DMS 273 (cell line): ENCODE data around the gene RARA.

ENCODE experiments used
- DNase-seq: peaks from one replicate; lab custom pipeline; 2025; ENCODE audit not compliant: unreplicated experiment; lab: John Stamatoyannopoulos, UW

Gene RARA

DNA sequence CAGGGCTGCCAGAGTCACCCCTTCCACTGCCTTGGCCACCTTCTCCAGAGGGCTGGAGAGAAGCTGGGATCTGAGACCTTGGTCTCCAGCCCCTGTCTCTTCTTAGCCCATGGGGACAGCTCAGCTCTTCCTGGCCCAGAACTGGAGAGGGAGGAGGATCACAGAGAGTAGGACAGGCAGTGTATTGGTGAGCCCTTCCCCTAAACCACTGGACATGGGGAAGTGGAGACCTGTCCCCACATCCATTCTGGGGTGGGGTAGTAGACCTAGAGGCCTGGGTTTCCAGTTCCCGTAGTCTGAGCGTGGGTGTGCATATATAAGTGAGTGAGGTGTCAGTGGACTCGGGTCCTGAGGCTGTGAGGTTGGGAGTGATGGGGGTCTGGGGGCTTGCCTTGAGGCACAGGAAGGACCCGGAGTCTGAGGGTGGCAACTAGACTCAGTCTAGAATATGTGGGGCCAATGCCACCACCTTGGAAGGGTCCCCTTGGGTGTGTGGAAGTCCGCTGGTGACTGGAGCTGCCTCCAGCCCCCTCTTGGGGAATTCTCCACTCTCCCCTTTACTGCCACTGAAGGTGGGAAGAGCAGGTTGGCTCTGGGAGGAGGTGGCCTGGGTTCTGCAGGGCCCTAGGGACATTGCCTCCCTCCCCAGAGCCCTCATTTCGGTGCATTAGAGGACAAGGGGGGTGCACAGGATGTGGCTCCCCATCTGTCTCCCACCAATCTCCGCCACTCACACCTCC, 35.6 kb downstream of the RARA start:
- no peak for DNase-seq

DNA sequence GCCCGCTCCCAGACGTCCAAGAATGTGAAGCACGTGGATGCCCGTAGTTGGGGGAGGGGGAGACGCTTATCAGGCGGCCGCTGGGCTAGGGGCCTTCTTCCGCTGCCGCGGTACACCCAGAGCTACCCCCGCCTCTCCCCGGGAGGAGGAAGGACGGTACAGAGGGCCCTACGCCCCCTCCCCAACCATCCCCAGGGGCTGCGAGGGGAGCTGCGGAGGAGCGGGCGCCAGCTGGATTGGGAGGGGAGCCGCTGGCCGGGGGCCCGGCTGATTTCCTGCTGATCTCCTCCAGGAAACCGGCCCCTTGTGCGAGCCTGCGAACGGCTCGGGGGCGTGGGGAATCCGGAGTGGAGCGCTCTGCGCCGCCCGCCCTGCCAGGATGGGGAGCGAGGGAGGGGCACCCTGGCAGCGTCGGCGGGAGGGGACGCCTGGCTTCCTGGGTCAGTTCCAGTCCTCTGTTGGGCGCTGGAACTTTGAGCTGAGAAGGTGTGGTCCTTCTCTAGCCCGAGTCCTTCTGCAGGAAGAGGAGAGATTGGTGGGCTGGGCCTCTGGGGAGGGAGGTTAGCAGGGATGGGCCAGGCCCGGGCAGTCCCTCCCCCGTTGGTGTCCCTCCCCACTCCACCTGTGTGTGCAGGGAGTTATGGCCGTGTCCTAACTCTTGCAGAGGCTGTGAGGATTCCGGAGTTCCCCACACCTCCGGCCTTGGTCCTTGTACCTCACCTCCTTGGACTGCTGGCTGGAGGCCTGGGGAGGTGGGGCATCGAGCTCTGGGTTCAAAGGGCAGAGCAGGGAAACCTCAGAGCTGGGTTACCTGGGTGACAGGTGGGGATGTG, 36.4 kb downstream of the RARA start:
- DNase-seq, result peak; percentile 76

DNA sequence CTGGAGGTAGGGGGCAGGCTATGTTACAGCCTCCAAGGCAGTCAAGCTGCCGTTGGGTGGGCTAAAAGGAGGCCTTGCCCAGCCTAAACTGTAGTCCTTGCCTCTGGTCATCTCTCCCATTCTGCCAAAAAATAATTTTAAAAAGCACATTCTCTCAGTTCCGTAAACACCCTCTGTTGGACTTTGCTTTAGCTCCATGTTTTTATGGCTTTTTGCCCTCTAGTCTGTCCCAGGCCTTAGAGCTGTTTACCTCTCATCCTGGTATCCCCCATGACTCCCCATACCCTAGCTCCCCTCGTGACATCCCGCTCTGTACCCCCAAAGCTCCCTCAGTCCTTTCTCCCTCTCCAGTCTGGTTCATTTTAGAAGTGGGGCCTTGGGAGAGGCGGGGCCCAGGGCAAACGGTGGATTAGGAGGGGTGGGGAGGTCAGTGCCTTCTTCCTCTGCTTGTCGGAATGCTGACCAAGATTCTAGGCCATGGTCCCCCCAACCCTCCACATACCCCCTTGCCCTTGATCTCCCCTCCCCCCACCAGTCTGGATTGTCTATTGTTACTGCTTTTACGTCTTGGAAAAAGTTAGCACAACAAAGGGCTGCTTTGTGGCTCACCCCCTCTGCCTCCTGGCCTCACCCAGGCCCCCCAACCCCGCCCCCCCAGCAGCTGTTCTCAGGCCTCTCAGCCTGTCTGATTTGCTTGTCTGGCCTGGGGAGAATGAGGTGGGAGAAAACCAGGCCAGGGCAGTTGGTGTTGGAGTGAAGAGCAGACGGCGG, 37.2 kb downstream of the RARA start:
- DNase-seq, result no peak

DNA sequence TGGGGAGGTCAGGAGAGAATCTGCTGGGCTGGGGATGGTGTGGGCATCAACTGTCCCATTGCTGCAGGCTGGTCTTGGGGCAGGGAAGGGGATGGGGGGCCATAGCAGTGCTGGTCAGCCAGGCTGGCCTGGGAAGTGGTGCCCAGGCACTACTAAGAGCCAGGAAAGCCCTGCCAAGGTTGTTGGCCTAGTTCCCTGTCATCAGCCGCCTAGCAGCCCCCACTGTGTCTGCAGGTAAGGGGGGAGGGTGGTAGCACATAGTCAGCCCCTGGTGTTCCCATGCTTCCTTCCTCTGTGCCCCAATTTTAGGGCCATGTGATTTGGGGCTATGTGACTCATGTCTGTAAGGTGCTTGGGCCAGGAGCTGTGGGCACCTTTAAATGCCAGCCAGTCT, 37.8 kb downstream of the RARA start:
- no peak for DNase-seq

DNA sequence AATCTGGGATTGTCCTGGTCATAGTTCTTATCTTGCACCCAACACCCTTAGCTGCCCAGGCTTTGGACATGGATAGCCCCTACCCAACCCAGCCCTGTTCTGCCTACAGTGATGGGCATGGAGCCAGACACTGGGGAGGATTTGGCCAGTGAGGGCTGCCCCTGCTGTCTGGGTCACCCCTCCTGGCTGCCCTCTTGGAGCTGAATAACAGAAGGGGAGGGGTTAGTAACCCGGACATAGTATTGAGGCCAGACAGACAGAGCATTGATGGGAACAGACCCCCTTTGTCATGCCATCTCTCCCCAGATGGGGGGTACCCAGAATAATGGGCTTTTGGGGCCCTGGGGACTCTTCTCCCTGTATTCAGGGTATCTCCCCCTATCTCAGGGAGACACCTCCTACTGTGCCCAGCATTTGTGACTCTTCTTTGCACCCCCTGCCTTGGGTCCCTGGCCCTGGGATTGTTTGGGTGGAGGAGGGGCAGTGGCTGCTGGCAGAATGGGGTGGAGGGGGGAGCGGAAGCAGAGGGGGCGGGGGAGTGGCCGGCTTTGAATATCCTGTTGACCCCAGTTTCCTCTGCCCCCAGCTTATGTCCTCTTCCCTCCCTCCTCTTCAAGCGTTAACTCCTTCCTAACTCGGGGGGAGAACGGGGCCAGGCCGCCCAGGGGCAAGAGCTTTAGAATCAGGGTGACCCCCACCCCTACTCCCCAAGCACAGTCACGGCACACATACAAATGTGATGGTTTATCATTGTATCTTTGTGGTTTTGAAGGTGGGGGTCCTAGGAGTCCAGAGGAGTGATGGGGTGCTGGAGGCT, 38.5 kb downstream of the RARA start:
- no peak for DNase-seq

DNA sequence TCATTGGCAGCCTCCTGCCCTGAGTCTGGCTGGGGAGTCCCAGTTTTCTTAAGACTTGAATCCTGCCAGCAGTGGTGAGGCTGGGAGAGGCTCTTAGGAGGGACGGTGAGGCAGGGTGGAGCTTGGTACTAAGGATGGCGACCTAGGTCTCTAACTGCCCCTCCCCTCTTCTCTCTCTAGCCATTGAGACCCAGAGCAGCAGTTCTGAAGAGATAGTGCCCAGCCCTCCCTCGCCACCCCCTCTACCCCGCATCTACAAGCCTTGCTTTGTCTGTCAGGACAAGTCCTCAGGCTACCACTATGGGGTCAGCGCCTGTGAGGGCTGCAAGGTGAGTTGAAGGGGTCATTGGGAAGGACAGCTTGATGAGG, 39.1 kb downstream of the RARA start:
- no peak for DNase-seq

DNA sequence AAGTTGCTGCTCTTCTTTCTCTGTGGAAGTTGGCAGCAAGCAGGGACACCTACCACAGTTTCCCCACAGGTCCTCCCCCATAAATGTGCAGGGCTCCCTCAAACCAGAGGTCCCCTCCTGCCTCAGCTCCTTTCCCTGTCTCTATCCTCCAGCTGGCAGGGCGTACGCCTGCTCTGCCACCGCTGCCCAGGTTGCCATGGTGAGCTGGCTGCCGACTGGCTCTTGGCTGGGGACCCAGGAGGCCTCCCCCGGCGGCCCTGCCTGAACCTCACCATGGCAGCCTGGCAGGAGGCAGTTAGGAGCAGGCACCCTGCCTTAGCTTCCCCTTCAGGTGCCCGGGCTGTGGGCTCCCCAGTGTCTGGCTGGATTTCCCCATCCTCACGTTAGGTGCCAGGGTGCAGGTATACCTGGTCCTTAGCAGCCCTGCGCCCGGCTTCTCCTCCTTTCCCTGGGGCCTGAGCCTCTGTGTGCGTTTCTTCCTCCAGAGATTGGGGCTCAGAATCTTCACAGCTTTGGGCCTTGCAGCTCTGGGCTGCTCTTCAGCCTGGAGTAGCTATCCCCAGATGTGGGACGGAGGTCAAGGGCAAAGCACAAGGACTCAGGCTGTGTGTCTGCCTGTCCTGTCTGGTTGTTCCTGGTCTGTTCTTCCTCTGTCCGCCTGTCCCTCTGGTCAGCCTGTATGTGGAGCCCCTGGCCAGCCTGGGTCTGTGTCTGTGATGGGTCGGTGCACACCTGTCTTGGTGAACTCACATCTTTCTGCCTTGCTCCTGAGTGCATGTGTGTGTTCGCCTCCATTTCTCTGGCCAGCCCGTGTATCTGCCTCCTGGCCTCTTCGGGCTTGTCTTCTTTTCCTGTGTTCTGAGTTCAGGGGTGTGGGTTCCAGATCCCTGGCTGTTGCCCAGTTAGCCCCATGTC, 39.8 kb downstream of the RARA start:
- peak; percentile 88 for DNase-seq

DNA sequence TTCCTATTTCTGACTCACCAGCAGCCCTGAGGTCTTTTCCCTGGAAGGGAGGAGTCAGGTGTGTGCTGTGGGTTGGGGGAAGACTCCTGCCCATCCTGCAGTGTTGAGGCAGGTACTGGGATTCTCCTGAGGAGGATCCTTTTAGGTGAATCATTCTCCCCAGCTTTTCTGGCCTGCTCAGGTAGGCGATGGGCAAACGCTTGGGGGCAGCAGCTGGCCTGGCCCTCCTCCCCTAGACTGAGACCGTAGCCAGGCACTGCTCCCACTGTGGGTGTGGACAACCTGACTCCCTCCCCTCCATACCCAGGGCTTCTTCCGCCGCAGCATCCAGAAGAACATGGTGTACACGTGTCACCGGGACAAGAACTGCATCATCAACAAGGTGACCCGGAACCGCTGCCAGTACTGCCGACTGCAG, 40.5 kb downstream of the RARA start:
- DNase-seq, result no peak

DNA sequence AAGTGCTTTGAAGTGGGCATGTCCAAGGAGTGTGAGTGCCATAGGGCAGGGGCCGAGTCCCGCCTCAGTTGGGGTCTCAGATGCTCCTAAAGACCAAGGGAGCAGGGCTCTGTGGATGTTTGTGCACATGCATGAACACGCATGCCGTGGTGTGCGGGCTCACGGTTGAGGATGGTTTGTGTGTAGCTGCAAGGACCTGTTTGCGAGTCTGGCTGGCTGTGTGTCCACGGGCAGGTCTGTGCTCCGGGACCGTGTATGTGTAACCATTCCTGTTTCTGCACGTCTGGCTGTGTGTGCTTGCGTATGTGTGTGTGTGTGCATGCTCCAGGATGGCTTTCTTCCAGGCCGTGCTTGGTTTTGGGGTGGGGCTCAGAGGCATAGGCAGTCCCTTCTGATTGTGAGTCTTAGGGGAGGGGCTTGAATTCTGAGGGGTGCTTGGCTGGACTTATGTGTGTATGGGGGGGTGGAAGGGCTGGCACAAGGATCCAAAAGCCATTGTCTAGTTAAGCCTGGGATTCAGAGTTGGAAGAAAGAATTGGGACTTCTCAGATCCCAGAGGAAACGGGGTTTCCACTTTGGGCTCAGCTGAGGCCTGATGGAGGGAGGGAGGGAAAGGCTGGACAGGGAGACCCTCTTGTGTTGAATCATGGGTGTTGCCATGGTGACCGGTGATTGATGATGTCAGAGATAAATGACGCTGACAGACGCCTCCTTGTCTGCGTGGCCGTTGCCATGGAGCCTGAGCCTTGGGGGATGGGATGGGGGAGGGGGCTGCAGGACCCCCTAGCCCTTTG, 41.1 kb downstream of the RARA start:
- DNase-seq, result no peak

DNA sequence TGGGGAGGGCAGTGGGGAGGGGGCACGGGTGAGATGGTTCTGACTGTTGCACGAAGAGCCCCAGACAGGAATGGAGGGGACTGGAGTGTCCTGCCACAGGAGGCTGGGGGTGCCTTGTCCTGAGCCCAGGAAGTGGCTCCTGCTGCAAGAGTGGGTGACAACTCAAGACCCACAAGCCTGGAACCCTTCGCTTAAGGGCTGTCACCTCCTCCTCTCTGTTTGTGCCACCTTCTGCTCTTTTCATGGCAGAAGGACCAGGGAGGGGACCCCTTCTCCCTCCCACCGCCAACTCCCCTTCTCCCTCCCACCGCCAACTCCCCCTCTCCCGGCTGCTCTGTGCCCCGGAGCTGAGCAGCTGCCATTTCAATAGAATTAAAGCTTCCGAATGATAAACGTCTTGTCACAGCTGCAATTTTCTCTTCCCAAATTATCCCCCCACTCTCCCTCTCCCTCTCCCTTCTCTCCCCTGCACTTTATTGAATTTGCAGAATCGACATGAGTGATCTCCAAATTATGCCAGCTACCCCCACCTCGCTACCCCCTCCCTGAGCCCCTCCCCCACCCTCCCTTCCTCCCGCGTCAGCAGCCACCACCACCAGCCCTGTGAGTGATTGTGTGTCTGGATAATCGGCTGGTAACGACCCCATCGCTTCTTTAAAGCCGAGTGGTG, 41.8 kb downstream of the RARA start:
- DNase-seq, result no peak

DNA sequence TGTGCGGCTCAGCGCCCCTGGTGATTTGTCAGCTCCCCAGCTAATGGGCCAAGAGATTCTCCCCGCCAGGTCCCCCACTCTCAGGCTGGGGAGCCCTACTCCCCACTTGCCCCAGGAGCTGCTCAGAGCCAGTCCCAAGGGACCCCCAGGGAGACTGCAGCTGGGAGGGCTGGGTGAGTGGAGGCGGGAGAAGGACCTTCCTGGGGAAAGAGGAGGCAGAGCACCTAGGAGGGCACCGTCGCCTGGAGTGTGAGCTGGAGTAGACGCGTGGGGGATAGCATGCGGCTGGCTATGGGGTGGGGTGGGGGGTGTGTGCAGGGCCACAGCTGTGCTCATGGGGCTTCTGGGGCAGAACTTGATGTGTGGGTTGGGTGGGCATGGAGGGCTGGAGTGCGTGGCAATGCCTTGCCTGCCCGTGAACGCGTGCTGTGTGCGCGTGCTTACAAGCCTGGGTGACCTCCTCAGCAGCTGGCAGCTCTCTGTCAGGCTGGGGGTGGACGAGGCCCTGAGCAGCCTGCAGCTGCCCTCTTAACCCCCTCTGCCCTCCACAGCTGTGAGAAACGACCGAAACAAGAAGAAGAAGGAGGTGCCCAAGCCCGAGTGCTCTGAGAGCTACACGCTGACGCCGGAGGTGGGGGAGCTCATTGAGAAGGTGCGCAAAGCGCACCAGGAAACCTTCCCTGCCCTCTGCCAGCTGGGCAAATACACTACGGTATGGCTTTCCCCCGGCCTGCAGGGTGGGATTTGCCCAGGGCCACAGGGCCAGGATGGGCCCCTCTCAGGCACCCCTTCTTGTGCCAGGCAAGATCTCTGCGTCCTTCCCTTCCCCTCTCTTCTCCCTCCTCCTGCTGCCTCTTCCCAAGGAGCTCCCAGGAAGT, 42.6 kb downstream of the RARA start:
- DNase-seq, result no peak

DNA sequence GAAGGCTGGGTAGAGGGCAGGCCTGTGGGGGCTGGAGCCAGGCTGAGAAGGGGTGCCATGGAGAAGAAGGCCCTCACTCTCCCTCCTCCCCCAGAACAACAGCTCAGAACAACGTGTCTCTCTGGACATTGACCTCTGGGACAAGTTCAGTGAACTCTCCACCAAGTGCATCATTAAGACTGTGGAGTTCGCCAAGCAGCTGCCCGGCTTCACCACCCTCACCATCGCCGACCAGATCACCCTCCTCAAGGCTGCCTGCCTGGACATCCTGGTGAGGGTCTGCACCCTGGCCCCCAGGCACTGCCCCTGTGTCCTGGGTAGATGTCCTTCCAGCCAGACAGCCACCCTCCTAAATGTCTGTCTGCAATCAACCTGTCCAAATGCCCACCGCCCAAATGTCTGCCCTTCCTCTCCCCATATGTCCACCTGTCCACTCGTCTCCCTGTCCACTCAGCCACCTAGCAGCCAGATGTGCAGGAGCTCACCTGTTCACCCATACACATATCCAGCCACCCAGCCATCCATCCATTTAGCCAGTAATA, 43.3 kb downstream of the RARA start:
- no peak for DNase-seq

DNA sequence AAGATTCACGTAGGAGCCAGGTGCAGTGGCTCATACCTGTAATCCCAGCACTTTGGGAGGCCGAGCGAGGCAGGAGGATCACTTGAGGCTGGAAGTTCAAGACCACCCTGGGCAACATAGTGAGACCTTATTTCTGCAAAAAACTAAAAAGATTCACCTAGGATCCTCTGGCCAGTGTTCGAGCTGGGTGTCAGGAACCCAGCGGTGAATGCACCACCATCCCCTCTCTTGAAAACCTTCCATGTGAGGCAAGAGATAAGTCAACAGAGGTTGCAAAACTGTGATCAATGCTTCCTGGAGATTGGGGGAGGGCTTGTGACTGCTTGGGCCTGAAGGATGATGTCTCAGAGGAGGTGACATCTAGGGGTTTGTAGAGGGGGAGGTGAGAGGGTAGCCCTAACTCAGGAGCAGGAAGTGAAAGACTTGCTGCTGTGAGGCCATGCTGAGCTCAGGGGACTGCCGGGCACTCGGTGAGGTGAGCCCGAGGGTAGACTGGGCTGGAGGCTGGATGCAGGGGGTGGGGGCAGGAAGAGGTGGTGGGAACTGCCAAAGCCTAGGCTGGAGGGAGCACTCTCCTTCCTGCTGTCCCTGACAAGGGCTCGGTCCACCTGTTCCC, 43.9 kb downstream of the RARA start:
- no peak for DNase-seq

DNA sequence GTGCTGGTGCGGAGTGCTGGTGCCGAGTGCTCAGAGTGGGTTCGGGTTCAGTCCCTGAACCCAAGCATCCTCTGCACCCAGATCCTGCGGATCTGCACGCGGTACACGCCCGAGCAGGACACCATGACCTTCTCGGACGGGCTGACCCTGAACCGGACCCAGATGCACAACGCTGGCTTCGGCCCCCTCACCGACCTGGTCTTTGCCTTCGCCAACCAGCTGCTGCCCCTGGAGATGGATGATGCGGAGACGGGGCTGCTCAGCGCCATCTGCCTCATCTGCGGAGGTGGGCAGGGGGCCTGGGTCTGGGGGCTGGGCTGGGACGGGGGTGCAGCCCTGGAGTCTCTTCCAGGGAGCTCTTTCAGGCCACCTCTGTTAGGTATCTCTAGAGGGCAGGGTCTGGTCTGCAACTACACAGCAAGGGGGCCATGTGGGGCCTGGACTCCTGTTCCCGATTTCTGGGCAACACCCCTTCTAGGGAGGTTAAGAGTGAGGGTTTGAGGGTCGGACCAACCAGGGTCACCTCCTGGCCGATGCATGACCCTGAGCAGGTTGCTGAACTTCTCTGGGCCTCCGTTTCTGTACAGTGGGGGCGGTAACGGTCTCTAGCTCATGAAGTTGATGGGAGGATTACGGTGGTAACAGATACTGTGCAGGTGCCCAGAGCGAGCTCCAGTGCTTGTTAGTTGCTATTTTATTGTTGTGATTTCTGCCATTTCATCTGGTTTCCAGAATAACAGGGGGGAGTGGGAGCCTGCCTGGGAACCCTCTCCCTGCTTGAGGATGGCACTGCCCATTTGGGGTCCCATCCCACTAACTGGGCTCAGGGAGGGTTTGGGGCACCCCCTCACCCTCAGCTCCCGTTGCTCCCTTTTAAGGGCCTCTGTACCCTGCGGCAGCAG, 45.5 kb downstream of the RARA start:
- peak; percentile 53 for DNase-seq

DNA sequence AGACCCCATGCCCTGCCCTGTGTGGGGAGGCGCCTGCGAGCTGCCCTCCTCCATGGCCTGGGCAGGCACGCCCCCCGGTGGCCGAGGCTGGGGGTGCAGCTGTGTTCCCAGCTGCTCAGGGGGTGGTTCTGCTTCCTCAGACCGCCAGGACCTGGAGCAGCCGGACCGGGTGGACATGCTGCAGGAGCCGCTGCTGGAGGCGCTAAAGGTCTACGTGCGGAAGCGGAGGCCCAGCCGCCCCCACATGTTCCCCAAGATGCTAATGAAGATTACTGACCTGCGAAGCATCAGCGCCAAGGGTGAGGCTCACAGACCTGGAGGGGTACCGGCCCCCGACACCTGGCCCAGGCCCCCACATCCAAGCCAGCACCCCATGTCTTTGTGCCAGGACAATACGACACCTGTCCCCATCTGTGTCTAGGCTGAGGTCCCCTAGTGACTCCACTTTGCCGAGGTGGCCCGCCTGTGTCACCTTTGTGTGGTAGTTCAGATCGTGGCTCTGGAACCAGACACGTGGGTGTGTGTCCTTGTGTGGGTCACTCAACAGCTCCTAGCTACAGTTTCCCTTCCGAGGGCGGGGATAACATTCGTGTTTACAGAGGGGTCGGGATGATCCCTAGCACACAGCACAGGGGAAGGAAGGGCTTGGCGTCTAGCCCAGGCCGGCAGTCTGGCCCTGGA, 46.3 kb downstream of the RARA start:
- peak; percentile 86 for DNase-seq
